Sciatic nerve (tissue), 2 donors: ENCODE data around the gene MCU. TPM values are rescaled to one million over a fixed set of nuclear protein-coding genes. Genes with fewer than 3 reads are reported as not detected.
"Not testable (repeated sequence)": the region's sequence is repeated elsewhere in the genome, so short reads cannot be mapped to it uniquely, and the experiment has no call there.

Source experiments
- ATAC-seq: fragments of 200-7000 bp; cut with Tn5 transposase; one replicate; pipeline ENCODE4 v1.9.1; 2020; ENCODE audit warnings: mild to moderate bottlenecking, moderate library complexity
- DNase-seq: peaks from one replicate; pipeline ENCODE4 v3.0.0-alpha.2; 2020; ENCODE audit warnings: low spot score
- intact Hi-C: fragments of 100-400 bp; cut with DNase I; formaldehyde crosslinking; loops from one replicate; pipeline ENCODE4 v1.14.2; 2022
- total RNA-seq: library from RNA; stranded (reverse); fragmentation: NEBNext Ultra II Directional; extraction: Animal tissue kit (Norgen Biotek cat#: 25700); gene quantifications from one replicate; pipeline ENCODE4 v1.2.1, GENCODE V29; 2021
- donor health status: DM: no; HTN: no; CAD: no.
- donor health status: DM: no; HTN: no; CAD: no.

MCU gene
- total RNA-seq, 1 donor from 2014 or later, result 25.5 TPM

DNA sequence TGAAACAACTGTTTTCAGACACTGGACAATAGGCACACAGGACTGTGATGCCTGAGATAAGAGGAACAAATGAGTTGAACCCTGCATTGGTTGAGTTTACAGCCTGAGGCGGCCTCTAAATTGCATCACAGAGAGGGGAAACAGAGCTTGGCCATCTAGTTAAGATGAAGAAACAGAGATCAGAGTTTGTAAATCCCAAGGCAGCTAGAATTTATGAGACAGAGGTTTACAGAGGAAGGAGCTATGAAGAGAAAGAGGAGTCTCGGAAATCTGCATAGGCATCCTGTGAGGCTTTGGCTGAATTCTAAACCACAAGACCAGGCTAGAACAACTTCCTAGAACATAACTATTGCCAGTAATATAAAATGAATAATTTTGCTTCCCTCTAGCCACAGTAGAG, 160.6 kb downstream of the MCU start:
- ATAC-seq, result no peak
- DNase-seq, result no peak

DNA sequence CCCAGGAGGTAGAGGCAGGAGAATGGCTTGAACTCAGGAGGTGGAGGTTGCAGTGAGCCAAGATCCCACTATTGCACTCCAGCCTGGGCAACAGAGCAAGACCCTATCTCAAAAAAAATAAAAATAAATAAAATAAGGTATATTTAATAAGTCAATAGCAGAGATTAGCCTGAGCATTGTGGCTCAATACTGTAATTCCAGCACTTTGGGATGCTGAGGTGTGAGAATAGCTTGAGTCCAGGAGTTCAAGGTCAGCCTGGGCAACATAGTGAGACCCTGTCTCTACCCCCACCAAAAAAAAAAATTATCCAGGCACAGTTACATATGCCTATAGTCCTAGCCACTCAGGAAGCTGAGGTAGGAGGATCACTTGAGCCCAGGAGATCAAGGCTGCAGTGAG, 163.2 kb downstream of the MCU start:
- intact Hi-C loops, result no loop called here
- DNase-seq (no peak), ATAC-seq (no peak)

More for the DNA sequence above, 160.6 kb downstream of the MCU start:
- intact Hi-C loops, result no loop called here

DNA sequence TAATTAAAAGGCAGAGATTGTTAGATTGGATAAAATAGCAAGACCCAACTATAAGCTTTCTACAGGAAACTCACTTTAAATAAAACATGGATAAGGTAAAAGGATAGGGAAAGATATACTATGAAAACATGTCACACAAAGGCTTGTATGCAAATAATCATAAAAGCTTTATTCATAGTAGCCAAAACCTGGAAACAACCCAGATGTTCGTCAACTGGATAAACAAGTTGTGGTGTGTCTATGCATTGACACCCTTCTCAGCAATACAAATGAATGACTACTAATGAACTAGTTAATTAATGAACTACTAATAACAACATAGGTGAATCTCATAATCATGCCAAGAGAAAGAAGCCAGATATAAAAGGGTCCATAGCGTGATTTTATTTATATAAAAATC, 163.8 kb downstream of the MCU start:
- ATAC-seq, result no peak
- intact Hi-C loops, result no loop called here
- DNase-seq, result no peak

DNA sequence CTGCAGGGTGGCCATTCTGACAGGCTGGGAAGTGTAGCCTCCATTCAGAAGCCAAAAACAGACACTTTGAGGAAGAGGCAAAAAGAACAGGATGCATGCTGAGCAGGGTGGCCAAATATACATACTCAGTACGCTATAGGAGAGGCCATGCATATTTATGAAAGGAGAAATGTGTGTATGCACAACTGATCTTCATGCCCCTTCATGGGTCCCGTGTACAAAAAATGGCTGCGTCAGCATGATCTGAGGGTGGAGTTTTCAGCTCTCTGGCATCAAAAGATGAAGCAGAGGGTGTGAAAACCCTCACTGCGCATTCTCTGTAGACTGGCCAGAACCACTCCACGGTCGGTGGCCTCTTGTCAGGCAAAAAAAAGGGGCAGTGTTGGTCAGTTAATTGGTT, 166.1 kb downstream of the MCU start:
- ATAC-seq, result no peak
- DNase-seq, result no peak
- intact Hi-C loops, result no loop called here

DNA sequence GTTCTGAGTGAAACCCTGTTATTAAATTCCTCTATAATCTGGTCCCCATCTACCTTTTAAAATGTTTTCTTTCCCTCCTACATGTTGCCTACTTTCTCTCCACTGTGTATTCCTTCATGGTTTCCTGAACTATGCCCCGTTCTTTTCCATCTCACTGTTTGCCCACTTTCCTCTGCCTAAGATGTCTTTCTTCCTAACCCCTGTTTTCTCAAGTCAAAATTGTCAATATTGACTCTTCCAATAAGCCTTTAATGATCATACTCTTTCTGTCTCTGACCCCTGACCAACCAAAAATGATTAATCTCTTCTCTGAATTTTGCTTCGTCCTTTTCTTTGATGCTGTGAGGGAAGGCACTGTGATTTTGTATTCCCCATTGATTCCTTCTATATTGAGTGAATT, 171.0 kb downstream of the MCU start:
- no peak for DNase-seq
- intact Hi-C loops, result no loop called here
- ATAC-seq, result no peak

DNA sequence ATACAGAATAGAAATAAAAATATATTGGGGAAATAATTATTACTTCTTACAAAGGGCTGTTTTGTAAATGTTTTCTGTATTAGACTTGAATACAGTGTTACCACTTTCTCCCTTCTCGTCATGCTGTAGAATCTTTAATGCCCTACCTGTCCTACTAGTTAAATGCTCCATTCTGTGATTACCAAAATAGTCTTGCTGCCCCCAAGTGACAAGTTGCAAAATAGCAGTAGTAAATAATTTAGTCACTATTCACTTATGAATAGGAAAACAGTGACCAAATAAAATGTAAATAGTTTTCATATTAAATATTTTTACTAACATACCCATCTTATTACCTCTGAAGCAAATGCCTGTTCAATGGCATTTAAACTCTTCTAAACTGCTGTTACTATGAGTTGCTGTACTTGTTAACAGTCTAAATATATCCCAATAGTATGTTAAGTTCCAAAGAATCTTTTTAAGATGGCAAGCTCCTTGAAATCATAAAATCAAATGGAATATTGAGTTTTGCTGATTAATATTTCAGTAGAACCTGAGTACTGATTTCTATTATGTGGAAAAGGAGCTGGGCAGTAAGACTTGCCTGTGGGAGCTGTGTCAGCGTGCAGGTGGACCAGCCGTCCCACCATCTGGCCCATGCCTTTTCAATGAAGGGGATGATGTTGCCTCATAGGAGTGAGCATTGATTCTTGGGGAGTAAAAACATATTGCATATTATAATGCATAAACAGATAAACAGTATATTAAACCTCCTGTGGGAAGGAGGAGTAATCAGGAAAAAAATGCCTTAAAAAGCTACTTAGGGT, 183.5 kb downstream of the MCU start:
- ATAC-seq (no peak), DNase-seq (no peak)
- intact Hi-C loops, result no loop called here

DNA sequence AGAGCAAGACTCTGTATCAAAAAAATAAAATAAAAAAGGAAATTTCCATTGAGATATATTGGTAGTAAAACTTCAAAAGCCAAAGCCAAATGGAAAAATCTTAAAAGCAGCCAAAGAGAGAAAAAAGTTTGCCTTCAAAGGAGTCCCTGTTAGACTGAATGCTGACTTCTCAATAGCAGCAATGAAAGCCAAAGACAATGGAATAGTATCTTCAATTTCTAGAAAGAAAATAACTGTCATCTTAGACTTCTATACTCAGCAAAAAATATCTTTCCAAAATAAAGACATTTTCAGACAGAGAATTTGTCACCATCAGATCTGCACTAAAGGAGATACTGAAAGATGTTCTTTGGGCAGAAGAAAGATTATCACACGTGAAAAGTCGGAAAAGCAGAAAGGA, 187.3 kb downstream of the MCU start:
- intact Hi-C loops, result no loop called here
- no peak for ATAC-seq

DNA sequence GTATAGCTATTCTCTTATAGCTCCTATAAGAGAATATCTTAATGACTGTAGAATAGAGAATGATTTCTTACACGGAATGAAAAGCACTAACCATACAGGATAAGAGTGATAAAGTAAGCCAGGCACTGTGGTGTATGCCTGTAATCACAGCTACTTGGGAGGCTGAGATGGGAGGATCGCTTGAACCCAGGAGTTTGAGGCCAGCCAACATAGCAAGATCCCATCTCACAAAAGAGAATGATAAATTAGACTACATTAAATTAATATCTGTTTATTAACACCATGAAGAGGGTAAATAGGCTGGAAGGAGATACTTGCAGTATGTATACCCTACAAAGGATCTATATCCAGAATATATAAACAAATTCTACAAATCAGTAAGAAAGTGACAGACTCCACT, 189.3 kb downstream of the MCU start:
- intact Hi-C loops, result no loop called here
- DNase-seq (no peak), ATAC-seq (no peak)

More for the DNA sequence above, 187.3 kb downstream of the MCU start:
- no peak for DNase-seq

DNA sequence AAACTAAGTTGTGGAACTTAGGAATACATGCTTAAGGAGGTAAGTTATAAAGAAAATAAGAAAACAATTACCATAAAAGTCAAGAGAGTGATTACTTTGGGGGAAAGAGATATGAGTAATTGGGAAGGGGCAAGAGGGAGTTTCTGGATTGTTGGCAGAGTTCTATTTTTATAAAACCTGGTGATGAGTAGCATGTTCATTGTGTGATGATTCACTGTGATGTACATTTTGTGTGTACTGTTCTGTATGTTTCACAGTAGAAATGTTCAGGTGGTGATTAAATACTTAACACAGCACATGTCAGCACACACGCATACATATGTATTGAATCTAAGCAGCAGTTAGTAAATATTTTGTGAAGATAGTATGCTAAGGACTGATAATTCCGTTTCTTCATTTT, 191.9 kb downstream of the MCU start:
- intact Hi-C loops, result no loop called here
- DNase-seq (no peak), ATAC-seq (no peak)

DNA sequence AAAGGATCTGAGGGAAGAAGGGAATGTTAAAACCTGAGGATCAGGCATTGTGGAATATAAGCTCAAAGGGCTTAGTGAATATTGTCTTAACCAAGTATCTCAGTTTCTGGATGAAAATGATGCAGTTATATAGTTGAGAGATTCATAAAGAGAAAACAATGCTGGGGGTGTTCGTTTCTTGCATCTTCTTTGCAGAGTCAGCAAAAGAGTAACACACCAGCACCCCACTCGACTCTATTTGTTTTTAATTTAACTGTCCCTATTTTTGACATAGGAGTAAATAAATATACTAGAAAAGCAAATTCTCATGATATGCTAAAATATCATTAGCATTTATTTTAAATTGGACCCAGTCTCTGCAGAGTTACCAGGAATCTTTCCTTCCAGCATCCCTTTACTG, 194.0 kb downstream of the MCU start:
- ATAC-seq, result no peak
- intact Hi-C loops, result no loop called here
- DNase-seq, result no peak

DNA sequence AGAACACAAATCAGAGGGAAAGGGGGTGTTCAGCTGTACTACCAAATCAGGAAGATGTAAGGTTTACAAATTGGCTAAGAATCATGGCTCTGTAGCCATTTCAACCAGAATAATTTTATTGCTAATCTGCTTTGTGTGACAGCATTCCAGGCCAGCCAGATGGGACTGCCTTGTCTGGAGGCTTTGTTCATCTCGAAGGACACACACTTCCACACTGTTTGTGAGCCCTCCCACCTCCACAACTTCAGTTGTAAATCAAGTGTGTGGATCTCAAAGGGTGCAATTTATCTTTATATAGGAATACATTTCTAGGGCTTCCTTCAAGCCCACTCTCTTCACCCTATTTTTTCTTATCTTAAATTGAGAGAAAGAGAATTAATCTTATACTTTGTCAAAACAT, 194.7 kb downstream of the MCU start:
- no peak for ATAC-seq
- intact Hi-C loops, result no loop called here
- DNase-seq, result no peak

DNA sequence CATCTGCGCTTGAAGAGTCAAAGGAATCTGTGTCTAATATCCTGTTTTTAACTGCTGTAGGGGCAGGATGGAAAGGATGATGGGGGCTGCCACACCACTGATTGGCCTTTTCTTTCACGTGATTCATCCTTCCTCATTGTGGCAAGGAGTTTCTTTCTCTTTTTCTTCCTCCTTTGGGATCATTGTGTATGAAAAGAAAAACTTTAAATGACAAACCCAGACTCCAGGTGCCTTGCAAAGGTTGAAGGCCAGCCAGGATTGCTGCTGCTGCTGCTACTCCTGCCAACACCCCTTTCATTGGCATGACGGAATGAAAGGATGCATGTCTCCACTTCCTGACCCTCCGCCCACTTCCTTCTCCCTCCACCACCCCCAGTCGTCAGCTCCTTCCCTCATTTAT, 195.1 kb downstream of the MCU start:
- intact Hi-C loops, result no loop called here
- DNase-seq (no peak), ATAC-seq (no peak)

DNA sequence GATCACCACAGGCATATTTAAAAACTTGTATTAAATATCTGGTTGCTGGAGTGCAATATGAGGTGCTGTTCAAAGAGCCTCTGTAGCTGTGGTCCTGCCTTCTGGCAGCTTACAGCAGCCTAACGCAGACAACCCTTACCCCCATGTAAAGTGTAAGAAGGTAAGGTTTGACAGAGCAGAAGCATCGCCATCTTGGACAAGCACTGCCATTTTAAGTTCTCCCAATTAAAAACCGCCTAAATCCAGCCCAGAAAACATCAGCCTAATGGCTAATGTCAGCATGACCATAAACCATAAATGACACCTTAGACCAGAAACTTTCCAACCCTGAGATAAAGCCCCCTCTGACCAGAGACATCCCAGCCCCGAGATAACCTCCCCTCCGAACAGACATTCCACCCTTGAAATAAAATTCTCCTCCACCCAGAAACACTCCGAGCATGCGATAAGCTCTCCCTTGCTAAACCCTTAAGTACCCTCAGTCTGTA, 196.3 kb downstream of the MCU start:
- no peak for DNase-seq
- ATAC-seq, result no peak
- intact Hi-C loops, result no loop called here

DNA sequence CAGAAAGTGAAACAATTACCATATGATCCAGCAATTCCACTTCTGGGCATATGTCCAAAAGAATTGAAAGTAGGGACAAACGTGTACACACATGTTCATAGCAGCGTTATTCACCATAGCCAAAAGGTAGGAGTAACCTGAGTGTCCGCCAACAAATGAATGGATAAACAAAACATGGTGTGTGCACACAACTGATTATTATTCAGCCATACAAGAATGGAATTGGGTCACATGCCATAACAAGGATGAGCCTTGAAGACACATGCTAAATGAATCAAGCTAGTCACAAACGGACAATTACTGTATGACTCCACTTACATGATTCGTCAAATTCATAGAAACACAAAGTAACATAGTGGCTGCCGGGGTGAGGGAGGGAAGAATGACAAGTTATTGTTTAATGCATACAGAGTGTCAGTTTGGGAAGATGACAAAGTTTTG, 197.5 kb downstream of the MCU start:
- ATAC-seq (no peak), DNase-seq (no peak)
- intact Hi-C loops, result no loop called here

DNA sequence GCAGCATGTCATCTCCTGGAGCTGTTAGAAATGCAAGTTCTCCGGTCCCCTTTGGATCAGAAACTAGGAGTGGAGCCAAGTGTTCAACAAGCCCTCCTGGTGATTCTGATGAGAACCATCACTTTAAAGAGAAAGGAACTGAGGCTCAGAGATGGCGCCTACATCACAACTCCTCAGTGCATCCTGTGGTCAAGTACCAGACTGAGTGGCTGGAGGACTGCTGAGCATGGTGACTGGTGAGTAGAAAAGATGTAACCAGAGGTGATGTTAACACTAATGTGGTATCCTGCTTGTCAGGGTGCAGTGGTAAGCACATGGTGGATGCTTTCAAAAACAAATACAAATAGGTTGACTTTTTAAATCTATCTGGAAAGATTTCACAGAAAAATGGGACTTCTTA, 198.1 kb downstream of the MCU start:
- intact Hi-C loops, result no loop called here
- ATAC-seq (no peak), DNase-seq (no peak)

DNA sequence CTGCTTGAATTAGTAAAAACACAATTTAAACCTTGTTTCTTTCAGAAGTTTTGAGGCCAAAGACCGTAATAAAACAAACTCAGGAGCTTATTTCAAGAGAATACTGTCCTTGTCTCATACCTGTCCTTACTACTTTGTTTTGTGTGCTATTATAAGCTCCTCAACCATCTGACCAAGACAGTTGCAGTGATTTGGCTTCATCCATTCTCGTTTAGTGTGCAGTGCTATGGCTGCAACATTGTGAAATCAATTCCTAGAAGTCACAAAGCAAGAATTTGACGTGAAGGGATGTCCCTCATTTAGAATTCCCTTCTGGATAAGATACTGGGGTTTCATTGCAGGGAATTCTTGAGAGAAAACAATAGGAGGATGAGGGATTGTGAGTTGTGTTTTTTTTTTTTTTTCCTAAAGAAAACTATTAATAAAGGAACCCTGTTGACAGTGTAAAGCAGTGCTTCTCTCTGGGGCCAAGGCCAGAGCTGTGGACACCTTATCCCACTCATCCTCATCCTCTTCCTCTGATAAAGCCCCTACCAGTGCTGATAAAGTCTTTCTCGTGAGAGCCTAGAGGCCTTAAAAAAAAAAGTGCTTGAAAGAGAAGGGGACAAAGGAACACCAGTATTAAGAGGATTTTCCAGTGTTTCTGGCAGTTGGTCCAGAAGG, 201.3 kb downstream of the MCU start, which contains the start of gene OIT3:
OIT3 (plus strand) TSS at position 604 of the 663 bp plus-strand sequence. CDS start 60 bp downstream, outside the sequence.
- intact Hi-C loops, result no loop called here
- no peak for ATAC-seq
- DNase-seq, result no peak

DNA sequence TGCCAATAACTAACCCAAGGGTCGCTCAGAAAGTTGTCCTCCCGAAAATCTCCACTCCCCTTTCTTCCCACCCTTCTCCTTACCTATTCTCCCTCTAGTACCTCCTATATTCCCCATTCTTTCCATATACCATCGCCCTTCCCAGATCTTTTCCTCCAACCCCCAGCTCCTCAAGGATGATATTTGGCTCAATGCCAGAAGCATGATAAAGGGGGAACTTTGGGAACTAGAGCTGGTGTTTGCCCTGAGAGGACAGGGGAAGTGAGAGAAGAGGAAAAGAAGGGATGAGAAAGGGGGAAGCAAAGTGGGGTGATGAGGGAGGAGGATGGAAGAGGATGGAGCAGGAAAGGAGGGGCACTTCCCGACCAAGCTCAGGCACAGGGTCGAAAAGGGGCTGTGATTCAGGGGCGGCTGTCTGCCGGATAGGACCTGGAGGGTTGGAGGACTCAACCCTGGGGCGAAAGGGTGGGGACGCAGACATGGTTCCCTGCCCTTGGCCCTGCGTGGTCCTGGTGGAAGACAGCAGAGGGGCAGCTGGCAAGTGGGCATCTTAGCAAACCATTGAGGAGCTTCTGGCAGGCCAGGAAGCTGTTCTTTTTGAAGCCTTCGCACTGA, 203.4 kb downstream of the MCU start:
- DNase-seq, result no peak
- no peak for ATAC-seq
- intact Hi-C loops, result no loop called here

DNA sequence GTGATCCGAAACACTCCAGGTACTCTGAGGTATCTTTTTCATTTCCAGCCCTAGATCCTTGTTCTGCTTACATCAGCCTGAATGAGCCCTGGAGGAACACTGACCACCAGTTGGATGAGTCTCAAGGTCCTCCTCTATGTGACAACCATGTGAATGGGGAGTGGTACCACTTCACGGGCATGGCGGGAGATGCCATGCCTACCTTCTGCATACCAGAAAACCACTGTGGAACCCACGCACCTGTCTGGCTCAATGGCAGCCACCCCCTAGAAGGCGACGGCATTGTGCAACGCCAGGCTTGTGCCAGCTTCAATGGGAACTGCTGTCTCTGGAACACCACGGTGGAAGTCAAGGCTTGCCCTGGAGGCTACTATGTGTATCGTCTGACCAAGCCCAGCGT, 206.7 kb downstream of the MCU start:
- intact Hi-C loops, result no loop called here
- DNase-seq (no peak), ATAC-seq (no peak)

DNA sequence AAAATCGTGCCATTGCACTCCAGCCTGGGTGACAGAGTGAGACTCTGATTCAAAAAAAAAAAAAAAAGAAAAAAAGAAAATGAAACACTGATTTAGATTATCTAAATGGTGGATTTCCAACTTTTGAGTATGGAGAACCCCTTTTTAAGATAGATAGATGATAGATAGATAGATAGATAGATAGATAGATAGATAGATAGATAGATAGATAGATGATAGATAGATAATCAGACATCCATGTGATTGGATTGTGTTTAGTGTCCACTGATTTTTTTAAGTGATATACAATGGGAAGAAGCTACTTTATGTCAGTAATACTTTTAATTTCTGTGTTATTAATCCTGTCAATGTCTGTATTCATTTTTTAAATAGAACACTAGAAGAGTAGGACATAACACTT, 207.6 kb downstream of the MCU start:
- ATAC-seq (no peak), DNase-seq (no peak)
- intact Hi-C loops, result no loop called here

DNA sequence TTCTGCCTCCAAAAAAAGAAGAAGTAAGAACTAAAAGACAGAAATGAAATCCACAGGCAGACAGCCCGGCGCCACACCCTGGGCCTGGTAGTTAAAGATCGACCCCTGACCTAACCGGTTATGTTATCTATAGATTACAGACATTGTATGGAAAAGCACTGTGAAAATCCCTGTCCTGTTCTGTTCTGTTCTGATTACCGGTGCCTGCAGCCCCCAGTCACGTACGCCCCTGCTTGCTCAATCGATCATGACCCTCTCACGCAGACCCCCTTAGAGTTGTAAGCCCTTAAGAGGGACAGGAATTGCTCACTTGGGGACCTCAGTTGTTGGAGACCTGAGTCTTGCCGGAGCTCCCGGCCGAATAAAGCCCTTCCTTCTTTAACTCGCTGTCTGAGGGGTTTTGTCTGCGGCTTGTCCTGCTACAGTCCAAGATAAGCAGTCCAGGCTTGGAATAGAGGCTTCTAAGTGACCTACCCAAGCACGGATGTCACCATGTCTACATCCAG, 212.1 kb downstream of the MCU start:
- intact Hi-C loops, ATAC-seq: not testable (repeated sequence)

More for the DNA sequence above, 212.1 kb downstream of the MCU start:
- DNase-seq, result not testable (repeated sequence)
